HG02642 (cell line): ENCODE data around the gene CELF2.
A peak's percentile ranks its signal among the peaks of the same experiment; 100 is the strongest.

Experiments
- ATAC-seq: cut with Tn5 transposase; IDR thresholded peaks from one replicate; pipeline ENCODE4 v1.9.1; 2021; ENCODE audit warnings: mild to moderate bottlenecking; ENCODE audit not compliant: unreplicated experiment, poor library complexity

The CELF2 gene

GRCh38 chr10:11003679-11004078 is 14.0 kb upstream of the CELF2 start:
- ATAC-seq: no peak

- ATAC-seq: no peak
Observed at GRCh38 chr10:11004144-11005077, 13.3 kb upstream of the CELF2 start.

- no peak for ATAC-seq
Observed at GRCh38 chr10:11005725-11006427, 11.8 kb upstream of the CELF2 start.

GRCh38 chr10:11006428-11006825 is 11.2 kb upstream of the CELF2 start:
- ATAC-seq: no peak

- no peak for ATAC-seq
Observed at GRCh38 chr10:11007476-11008020, 10.1 kb upstream of the CELF2 start.

GRCh38 chr10:11009471-11010308 is 8.0 kb upstream of the CELF2 start:
- ATAC-seq: no peak

GRCh38 chr10:11010582-11010981 is 7.1 kb upstream of the CELF2 start:
- no peak for ATAC-seq

- no peak for ATAC-seq
Observed at GRCh38 chr10:11011436-11011835, 6.2 kb upstream of the CELF2 start.

GRCh38 chr10:11011984-11012383 is 5.7 kb upstream of the CELF2 start:
- no peak for ATAC-seq

GRCh38 chr10:11012421-11013295 is 5.0 kb upstream of the CELF2 start:
- no peak for ATAC-seq

- ATAC-seq: no peak
Observed at GRCh38 chr10:11013836-11014235, 3.8 kb upstream of the CELF2 start.

GRCh38 chr10:11014671-11015445 is 2.8 kb upstream of the CELF2 start:
- ATAC-seq: no peak

- no peak for ATAC-seq
Observed at GRCh38 chr10:11015446-11015934, 2.2 kb upstream of the CELF2 start.

GRCh38 chr10:11017000-11017569 is 587 bp upstream of the CELF2 start:
- ATAC-seq: peak; percentile 53

GRCh38 chr10:11018432-11018841 is 765 bp downstream of the CELF2 start:
- ATAC-seq: peak; percentile 12

GRCh38 chr10:11018855-11019631 is 1.4 kb downstream of the CELF2 start:
- ATAC-seq: no peak
